CD4-positive, alpha-beta T cell treated with Interleukin-6 at 100 ng/mL for 8 hours (primary cell): Measurements from ENCODE around the gene SLIT2.

Source experiments
- DNase-seq: peaks from one replicate; pipeline ENCODE4 v3.0.0-alpha.2; 2020; ENCODE audit warnings: mixed read lengths, low spot score

The SLIT2 gene

DNA sequence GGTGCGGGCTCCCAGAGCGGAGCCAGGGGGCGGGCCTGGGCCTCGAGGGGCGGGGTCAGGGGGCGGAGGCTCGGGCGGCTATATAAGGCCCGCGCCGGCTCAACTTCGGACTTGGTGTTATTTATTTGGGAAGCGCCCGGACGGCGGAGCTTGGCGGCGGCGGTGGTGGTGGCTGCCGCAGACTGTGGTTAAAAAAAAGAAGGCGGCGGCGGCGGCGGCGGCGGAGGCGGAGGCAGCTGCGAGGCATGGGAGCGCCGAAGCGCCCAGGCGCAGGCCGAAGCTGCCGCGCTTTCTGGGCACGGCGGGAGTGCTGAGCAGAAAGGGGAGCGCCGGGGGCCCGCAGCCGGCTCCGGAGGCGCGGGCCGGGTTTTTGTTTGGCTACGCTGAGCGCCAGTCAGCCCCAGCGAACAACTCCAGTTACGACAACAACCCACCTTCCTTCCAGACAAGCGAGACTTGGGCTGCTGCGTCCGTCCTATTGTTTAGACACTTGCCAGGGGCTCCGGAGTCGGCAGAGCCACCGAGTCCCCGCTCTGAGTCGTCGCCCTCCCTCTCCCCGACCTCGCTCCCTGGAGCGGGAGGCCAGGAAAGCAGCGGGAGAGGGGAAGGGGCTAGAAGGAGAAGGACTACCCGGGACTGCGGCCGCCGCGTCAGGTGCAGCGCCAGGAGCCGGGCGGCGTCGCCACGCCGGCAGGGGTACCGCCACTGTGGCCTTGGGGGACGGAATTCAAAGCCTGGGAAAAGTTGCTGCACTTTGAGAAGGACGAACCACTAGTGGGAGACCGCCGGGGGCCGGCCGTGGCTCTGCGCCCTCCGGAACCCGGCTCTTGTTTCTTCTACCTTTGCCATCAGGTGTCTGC is at the start of gene SLIT2:
Gene SLIT2, plus strand, starts transcription at position 110 of the 860 bp plus-strand sequence. CDS start 1,911 bp downstream, outside the sequence.
- no peak for DNase-seq

GRCh38 chr4:20203508-20203907 is 48.2 kb upstream of the SLIT2 start:
- DNase-seq: no peak

- no peak for DNase-seq
These were observed 34.2 kb upstream of the SLIT2 start for GRCh38 chr4:20217521-20217920.

- no peak for DNase-seq
These were observed 33.8 kb upstream of the SLIT2 start for GRCh38 chr4:20217951-20218350.

GRCh38 chr4:20219521-20219920 is 32.2 kb upstream of the SLIT2 start:
- DNase-seq: no peak

DNA sequence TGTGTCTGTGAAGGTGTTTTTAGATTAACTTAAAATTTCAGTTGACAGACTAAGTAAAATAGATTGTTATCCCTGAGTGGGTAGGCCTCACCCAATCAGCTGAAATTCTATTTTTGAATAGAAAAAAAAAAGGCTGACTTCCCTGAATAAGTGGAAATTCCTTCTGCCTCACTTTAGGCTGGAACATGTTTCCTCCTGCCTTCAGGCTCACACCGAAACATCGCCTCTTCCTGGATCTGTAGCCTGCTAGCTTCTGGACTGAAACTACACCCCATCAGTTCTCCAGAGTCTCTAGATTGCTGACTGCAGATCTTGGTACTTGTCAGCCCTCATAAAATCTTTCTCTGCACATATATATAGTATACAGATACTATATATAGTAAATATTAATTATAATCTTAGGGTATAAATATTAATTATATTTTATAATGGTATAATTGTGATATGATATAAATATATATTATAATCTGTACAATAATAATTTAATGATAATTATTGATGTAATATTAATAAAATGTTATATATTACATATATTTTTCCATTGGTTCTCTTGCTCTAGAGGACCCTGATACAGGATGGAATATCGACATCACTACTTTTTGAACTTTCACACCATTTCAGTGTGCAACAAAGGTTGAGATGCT is 13.7 kb upstream of the SLIT2 start:
- no peak for DNase-seq

DNA sequence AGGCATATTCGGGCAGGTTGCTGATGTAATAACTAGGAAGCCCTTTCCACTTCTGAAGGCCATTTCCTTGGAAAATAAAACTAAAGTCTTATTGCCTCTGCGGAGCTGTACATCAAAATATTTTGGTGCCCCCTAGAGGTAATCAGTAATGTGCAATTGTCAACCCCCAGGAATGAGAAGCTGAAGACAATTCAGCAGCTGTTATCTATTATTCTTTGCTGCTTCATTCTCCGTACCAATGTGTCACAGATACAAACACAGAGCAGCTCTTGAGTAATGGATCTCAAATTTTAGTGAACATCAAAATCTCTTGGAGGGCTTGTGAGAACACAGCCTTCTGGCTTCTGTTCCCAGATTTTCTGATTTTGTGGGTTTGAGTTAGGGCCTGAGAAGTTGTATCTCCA is 3.5 kb upstream of the SLIT2 start:
- no peak for DNase-seq

DNA sequence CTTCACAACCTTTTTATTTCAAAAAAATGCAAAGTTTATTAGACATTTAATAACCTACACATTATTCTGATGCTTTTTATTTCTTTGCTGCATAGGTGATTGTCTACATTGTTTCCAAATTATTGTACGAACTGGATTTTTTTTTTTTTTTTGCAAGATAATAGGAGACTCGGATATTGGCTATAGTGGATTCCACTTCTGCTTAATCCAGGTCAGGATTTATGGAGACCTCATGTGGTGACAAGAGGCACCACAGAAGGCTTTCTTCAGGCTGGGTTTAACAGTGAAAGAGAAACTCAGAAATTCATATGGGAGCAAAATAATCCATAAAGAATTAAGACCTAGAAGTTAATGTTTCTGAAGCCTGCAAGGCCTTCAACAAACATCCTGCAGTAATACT is 2.4 kb upstream of the SLIT2 start:
- no peak for DNase-seq

DNA sequence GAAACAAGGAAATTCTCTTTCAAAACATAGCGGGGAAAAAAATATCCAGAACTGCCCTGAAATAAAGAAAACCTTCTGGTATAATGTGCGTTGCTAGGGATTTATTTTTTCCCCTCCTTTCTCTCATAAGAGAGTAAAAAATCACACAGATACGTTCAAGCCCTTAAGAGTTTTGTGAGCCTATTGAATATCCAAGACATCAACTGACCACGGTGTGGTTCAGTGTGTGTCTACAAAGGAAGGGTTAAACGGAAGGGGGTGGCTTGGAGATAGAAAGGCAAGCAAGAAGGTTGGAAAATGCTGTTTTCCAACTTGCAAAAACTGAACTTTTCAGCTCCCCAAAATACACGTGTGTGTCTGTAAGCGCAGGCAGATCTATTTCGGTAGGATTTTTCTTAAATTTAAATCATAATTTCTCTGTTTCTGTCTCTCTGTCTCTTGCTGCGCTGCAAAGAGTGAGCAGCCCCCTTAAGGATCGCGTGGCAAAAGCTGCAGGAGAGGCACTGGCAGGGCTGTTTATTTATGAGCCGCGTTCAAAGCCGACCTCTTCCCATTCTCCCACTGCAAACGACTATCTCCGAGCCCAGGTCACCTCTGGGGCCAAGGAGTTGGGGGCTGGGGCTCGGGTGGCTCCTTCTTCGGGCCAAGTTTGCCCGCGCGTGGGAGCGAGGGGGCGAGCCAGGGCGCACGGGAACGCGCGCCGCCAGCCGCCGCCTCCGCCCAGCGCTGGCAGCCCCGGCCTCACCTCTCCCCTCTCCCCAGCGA is 492 bp upstream of the SLIT2 start:
- DNase-seq: no peak

DNA sequence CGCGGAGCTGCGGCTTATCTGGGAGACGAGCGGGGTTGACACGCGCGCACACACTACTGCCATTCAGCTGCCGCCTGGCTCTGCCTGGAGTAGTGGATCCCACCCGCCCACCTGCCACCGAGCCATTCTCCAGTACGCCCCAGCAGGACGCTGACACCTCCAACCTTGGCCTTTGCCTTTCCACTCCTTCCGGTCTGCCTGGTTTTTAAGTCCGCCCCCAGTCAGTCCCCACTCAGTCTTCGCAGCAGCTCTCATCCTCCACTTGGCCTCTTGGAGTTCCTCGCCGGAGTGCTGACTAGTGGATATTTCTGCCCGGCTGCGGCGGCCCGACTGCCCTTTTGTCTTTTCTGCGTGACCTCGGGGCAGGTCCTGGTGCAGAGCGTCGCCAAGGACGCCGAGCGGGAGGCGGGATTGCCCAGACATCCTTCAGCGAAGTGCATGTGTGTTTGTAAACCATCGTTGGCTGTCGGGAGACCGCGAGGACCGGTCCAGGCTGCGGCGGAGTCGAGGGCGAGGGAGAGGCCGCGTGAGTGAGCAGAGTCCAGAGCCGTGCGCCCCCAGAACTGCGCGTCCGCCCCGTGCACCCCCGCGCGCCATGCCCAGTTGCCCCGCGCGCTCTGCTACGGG is 1.1 kb downstream of the SLIT2 start:
- no peak for DNase-seq

- no peak for DNase-seq
These were observed 1.6 kb downstream of the SLIT2 start for GRCh38 chr4:20253283-20253734.

- DNase-seq: no peak
These were observed 2.2 kb downstream of the SLIT2 start for GRCh38 chr4:20253735-20254409.

GRCh38 chr4:20254511-20255250 is 3.0 kb downstream of the SLIT2 start:
- no peak for DNase-seq

DNA sequence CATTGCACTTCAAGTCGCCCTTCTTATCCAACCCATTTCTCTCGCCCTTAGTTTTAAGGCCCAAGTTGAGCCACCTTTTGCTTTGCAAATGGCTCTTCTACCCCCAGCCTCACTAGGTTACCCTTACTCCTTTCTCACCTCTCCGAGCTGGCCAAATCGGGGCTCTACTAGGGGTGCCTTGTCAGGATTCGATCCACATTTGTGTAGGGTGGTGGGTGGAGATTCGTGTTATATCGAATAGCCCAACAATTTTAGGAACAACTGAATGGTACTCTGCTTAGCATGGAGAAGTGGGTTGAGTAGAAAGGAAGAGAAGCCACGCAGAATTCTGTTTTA is 3.5 kb downstream of the SLIT2 start:
- no peak for DNase-seq

DNA sequence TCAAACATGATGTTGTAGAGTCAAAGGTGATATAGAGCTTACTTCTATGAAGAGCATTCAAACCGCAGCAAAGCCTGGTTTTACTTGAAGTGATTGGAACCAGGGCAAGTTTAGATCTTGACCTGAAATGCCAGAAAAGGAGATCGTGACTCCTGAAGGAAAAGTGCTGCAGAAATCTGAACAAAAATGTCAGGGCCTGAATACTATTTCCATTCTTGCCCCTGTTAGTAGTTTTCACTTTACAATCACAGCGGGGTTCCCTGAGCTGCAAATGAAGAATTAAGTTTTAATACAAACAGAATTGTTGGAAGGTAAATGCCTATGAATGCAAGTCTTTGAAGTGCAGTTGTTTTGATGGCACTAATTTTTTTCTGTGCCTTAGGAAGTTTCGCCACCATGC is 4.1 kb downstream of the SLIT2 start:
- DNase-seq: no peak

DNA sequence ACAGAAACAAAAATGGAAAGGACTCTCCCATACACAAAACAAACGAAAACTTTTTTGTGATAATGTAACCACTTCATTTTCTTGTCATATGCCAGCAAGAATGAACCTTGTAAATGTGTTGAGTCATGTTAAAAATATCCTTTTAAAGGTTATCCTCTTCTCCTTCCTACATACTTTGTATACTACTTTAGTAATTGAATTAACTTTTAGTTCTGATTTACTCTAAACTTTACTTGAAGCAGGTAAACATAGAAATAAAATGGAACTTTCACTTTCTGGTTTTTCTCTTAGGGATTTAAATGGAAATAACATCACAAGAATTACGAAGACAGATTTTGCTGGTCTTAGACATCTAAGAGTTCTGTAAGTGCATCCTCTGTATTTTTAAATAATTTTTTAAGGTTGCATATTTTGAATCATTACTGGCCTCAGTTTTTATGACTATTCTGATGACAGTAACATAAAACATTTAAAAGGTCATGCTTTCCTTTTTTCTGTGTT is 4.7 kb downstream of the SLIT2 start:
- no peak for DNase-seq

GRCh38 chr4:20259707-20260106 is 8.0 kb downstream of the SLIT2 start:
- DNase-seq: no peak

- DNase-seq: no peak
These were observed 9.1 kb downstream of the SLIT2 start for GRCh38 chr4:20260821-20261220.

- DNase-seq: no peak
These were observed 10.5 kb downstream of the SLIT2 start for GRCh38 chr4:20262221-20262620.

DNA sequence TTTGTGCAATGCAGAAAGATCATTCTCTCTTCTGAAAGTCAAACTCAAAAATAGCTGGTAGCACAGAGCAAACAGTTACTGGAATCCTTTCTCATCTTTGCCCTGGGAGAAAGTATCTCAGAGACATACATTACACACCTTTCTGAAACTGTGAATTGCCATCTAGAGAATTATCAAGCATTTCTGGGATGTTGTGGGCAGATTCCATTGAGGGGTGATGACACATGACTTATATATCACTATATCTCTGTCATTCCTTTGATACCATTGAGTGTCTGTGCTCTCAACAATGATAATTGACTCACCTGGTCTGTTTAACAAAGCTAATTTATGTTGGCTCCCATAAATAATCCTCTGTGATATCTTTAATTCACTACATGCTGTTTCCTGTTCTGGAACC is 13.0 kb downstream of the SLIT2 start:
- no peak for DNase-seq

DNA sequence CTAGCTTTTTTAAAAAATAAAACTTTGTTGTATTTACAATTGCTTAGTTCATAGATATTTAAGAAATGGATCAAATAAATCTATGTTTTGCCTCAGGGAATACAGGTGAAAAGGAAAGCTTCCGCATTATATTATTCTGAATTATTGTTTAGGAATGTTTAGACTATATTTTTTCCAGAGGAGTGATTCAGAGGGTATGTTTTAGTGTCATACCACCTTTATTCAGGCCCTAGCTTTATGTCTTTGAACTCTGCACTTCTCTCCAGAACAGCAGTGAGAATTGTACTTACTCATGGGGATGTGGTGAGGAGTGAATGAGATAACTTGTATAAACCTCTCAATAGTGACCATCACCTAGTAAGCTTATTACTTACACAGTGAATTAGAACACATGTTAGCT is 14.0 kb downstream of the SLIT2 start:
- DNase-seq: no peak
